K562 (cell line): ENCODE results near the gene ANKRD1. TPM values are rescaled to one million over a fixed set of nuclear protein-coding genes. Genes with fewer than 3 reads are reported as not detected.

Experiments used
- ARHGAP35 ChIP-seq: fragments of 450-650 bp; IDR thresholded peaks from 2 replicates; pipeline ENCODE4 v1.6.1; 2018; ENCODE audit not compliant: partially characterized antibody
- ETV5 ChIP-seq: sonication (generic); formaldehyde crosslinking; IDR thresholded peaks from 2 replicates; pipeline ENCODE4 v1.4.0; 2020; ENCODE audit warnings: low read depth, mild to moderate bottlenecking, missing genetic modification reagents
- HES1 ChIP-seq: fragments of 450-650 bp; IDR thresholded peaks from 2 replicates; pipeline ENCODE4 v1.6.1; 2016; ENCODE audit warnings: low read depth, mild to moderate bottlenecking, moderate library complexity
- HNRNPLL ChIP-seq: fragments of 200-400 bp; formaldehyde crosslinking; IDR thresholded peaks from 2 replicates; pipeline ENCODE4 v1.6.1; 2017; ENCODE audit warnings: low read length, low read depth, mild to moderate bottlenecking; ENCODE audit not compliant: poor library complexity, severe bottlenecking
- HSF4 ChIP-seq: fragments of 250-450 bp; sonication (Bioruptor Pico); IDR thresholded peaks from 2 replicates; pipeline ENCODE4 v2.1.2; 2022; ENCODE audit warnings: mild to moderate bottlenecking, moderate library complexity, borderline replicate concordance
- SAFB2 ChIP-seq: fragments of 200-400 bp; formaldehyde crosslinking; IDR thresholded peaks from 2 replicates; pipeline ENCODE4 v1.6.1; 2018; ENCODE audit warnings: borderline replicate concordance, low read length, low read depth, moderate library complexity; ENCODE audit not compliant: severe bottlenecking
- TCF15 ChIP-seq: fragments of 250-450 bp; sonication (Bioruptor Pico); IDR thresholded peaks from 2 replicates; pipeline ENCODE4 v1.8.0; 2022; ENCODE audit warnings: moderate library complexity, mild to moderate bottlenecking, inconsistent platforms
- ZNF311 ChIP-seq: fragments of 250-450 bp; sonication (Bioruptor Pico); IDR thresholded peaks from 2 replicates; pipeline ENCODE4 v1.4.0; 2020; ENCODE audit warnings: mild to moderate bottlenecking, moderate library complexity
- ZNF318 ChIP-seq, 2 experiments: fragments of 450-650 bp; IDR thresholded peaks; 2 replicates each; pipeline ENCODE4 v1.6.1; 2016; ENCODE audit warnings: mild to moderate bottlenecking in 2 of 2, borderline replicate concordance in 1 of 2, low read depth in 1 of 2, moderate library complexity in 1 of 2
- ZNF780A ChIP-seq: fragments of 250-450 bp; sonication (Bioruptor Pico); IDR thresholded peaks from 2 replicates; pipeline ENCODE4 v1.5.0; 2021; ENCODE audit warnings: mild to moderate bottlenecking
- polyA plus RNA-seq, 8 experiments: library from polyadenylated mRNA; depleted of rRNA in 4 of 8; stranded (reverse) in 5 of 8; unstranded in 3 of 8; fragments of >200 nt; fragmentation: Nextera tagmentation in 2 of 8; fragmentation: Illumina TruSeq in 1 of 8; extraction: Ambion mirVana in 2 of 8; extraction: Trizol in 1 of 8; gene quantifications; 2 replicates each; pipeline versions ENCODE4 v1.2.1 to v1.2.3, GENCODE V29; 2011 to 2014; ENCODE audit warnings: inconsistent platforms in 1 of 8, missing spikeins in 1 of 8
- total RNA-seq, 7 experiments: library from RNA; depleted of rRNA in 6 of 7; stranded (reverse); fragments of >200 nt in 6 of 7; fragmentation: Illumina TruSeq in 2 of 7; extraction: Trizol in 2 of 7; gene quantifications; 2 replicates each; pipeline versions ENCODE4 v1.2.1 to v1.2.3, GENCODE V29; 2011 to 2021; ENCODE audit warnings: low replicate concordance in 1 of 7
- TF ChIP-seq, protein P1 (sequence below): IDR thresholded peaks from 3 replicates; pipeline ENCODE4 v1.6.1; 2011; ENCODE audit warnings: borderline replicate concordance, mild to moderate bottlenecking, moderate library complexity; ENCODE audit not compliant: insufficient read length; ENCODE audit errors: extremely low read depth

ANKRD1 gene
- total and polyA plus RNA-seq, 9 of the 15 experiments (the other 6 are each of a cell fraction or from before 2014, with no cell fraction given) = not detected

- TF ChIP-seq ARHGAP35 (no peak), ZNF311 (no peak), ZNF780A (CRISPR knock-in tag) (no peak), HSF4 (CRISPR knock-in tag) (no peak), HNRNPLL (peak; percentile 94), SAFB2 (no peak), HES1 (no peak), ETV5 (no peak), TCF15 (CRISPR knock-in tag) (no peak), ZNF318 (IDR thresholded peaks at IDR 0.05; ENCODE audit: borderline replicate concordance in 1 of 2, low read depth in 1 of 2) (no peak)
- TF ChIP-seq, protein P1, sequence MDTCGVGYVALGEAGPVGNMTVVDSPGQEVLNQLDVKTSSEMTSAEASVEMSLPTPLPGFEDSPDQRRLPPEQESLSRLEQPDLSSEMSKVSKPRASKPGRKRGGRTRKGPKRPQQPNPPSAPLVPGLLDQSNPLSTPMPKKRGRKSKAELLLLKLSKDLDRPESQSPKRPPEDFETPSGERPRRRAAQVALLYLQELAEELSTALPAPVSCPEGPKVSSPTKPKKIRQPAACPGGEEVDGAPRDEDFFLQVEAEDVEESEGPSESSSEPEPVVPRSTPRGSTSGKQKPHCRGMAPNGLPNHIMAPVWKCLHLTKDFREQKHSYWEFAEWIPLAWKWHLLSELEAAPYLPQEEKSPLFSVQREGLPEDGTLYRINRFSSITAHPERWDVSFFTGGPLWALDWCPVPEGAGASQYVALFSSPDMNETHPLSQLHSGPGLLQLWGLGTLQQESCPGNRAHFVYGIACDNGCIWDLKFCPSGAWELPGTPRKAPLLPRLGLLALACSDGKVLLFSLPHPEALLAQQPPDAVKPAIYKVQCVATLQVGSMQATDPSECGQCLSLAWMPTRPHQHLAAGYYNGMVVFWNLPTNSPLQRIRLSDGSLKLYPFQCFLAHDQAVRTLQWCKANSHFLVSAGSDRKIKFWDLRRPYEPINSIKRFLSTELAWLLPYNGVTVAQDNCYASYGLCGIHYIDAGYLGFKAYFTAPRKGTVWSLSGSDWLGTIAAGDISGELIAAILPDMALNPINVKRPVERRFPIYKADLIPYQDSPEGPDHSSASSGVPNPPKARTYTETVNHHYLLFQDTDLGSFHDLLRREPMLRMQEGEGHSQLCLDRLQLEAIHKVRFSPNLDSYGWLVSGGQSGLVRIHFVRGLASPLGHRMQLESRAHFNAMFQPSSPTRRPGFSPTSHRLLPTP = no peak
Measured at GRCh38 chr10:90871766-90872647, 48.9 kb downstream of the ANKRD1 start, which contains the start of gene RPP30 (continued).
